Spleen (tissue), 11 donors: Measurements from ENCODE around the gene ZMIZ1. TPM values are rescaled to one million over a fixed set of nuclear protein-coding genes. Genes with fewer than 3 reads are reported as not detected.

Source experiments
- DNase-seq: peaks from one replicate; pipeline ENCODE4 v3.0.0-alpha.2; 2020
- H3K27ac ChIP-seq, 8 donors: fragments of 200-600 bp; sonication (generic) in 7 of 8; 1 replicate in 4 of 8; 2 replicates in 4 of 8; pipeline versions ENCODE4 v1.5.0 to v1.8.0; 2016 to 2021; ENCODE audit warnings: inconsistent platforms in 4 of 8, mild to moderate bottlenecking in 4 of 8, moderate library complexity in 1 of 8
- H3K27me3 ChIP-seq, 7 donors: fragments of 200-600 bp; sonication (generic) in 6 of 7; replicated peaks in 1 of 7; 1 replicate in 4 of 7; 2 replicates in 3 of 7; pipeline versions ENCODE4 v1.5.0 to v1.8.0; 2016 to 2021; ENCODE audit warnings: inconsistent platforms in 3 of 7, mild to moderate bottlenecking in 1 of 7
- H3K36me3 ChIP-seq, 6 donors: fragments of 200-600 bp; sonication (generic) in 5 of 6; 1 replicate in 4 of 6; 2 replicates in 2 of 6; pipeline versions ENCODE4 v1.5.0 to v1.8.0; 2016 to 2021; ENCODE audit warnings: inconsistent platforms in 2 of 6
- H3K4me1 ChIP-seq, 6 donors: fragments of 200-600 bp; sonication (generic) in 5 of 6; 1 replicate in 3 of 6; 2 replicates in 3 of 6; pipeline versions ENCODE4 v1.5.0 to v1.8.0; 2016 to 2021; ENCODE audit warnings: inconsistent platforms in 3 of 6
- H3K4me3 ChIP-seq, 8 donors: fragments of 200-600 bp; sonication (generic) in 7 of 8; 1 replicate in 4 of 8; 2 replicates in 4 of 8; pipeline versions ENCODE4 v1.5.0 to v1.8.0; 2016 to 2021; ENCODE audit warnings: inconsistent platforms in 4 of 8, mild to moderate bottlenecking in 4 of 8, moderate library complexity in 2 of 8
- H3K9me3 ChIP-seq, 8 donors: fragments of 200-600 bp; sonication (generic) in 7 of 8; 1 replicate in 4 of 8; 2 replicates in 4 of 8; pipeline versions ENCODE4 v1.5.0 to v1.8.0; 2016 to 2021; ENCODE audit warnings: inconsistent platforms in 4 of 8
- POLR2A ChIP-seq, 3 donors: fragments of 450-650 bp; IDR thresholded peaks; one replicate each; pipeline ENCODE4 v1.5.1; 2017; ENCODE audit warnings: antibody characterized with exemption in 3 of 3, mild to moderate bottlenecking in 1 of 3
- POLR2AphosphoS5 ChIP-seq, 3 donors: sonication (generic); formaldehyde crosslinking; IDR thresholded peaks; one replicate each; pipeline ENCODE4 v1.5.1; 2017; ENCODE audit warnings: antibody characterized with exemption in 3 of 3
- WGBS, 5 donors: extraction: QIAGEN DNeasy Blood & Tissue Kit in 3 of 5; methylation state at CpG; one replicate each; pipeline versions ENCODE4 v1.1.5 to v1.1.7; 2013 to 2018; 5-methylcytosine and 5-hydroxymethylcytosine counted together
- intact Hi-C: fragments of 100-400 bp; cut with DNase I; formaldehyde crosslinking; loops from one replicate; pipeline ENCODE4 v1.15.0; 2023; ENCODE audit warnings: low total_unique reads
- polyA plus RNA-seq, 3 donors: library from polyadenylated mRNA; stranded (reverse); fragments of 200-250 nt; gene quantifications; one replicate each; pipeline ENCODE4 v1.2.1, GENCODE V29; 2013
- total RNA-seq, 7 donors: library from RNA; depleted of rRNA in 3 of 7; stranded (reverse); fragments of >200 nt in 3 of 7; fragmentation: NEBNext Ultra II Directional in 4 of 7; extraction: Animal tissue kit (Norgen Biotek cat#: 25700) in 4 of 7; gene quantifications; one replicate each; pipeline versions ENCODE4 v1.1.0 to v1.2.1, GENCODE V29; 2016 to 2021
- TF ChIP-seq, protein P1 (sequence below), 11 experiments: fragments of 200-600 bp in 7 of 11; fragments of 450-650 bp in 4 of 11; sonication (generic) in 4 of 11; IDR thresholded peaks in 8 of 11; conservative IDR thresholded peaks in 3 of 11; 1 replicate in 7 of 11; 2 replicates in 4 of 11; pipeline versions ENCODE4 v1.4.0 to v1.8.0; 2016 to 2021; ENCODE audit warnings: antibody characterized with exemption in 11 of 11, inconsistent platforms in 4 of 11, mild to moderate bottlenecking in 1 of 11
- donor health status: healthy with polysubstance abuse.
- donor health status: DM: no; HTN: no; CAD: no; lungs with moderate emphysema.
- donor health status: DM: no; HTN: no; CAD: no.
- donor health status: Bipolar disorder and iron deficiency.
- donor health status: healthy.
- donor health status: DM: no; HTN: no; CAD: no.
- donor health status: DM: yes; HTN: yes; CAD: no.

The ZMIZ1 gene
- total and polyA plus RNA-seq, 10 donors = 10.7 to 210 (median 125) TPM

DNA sequence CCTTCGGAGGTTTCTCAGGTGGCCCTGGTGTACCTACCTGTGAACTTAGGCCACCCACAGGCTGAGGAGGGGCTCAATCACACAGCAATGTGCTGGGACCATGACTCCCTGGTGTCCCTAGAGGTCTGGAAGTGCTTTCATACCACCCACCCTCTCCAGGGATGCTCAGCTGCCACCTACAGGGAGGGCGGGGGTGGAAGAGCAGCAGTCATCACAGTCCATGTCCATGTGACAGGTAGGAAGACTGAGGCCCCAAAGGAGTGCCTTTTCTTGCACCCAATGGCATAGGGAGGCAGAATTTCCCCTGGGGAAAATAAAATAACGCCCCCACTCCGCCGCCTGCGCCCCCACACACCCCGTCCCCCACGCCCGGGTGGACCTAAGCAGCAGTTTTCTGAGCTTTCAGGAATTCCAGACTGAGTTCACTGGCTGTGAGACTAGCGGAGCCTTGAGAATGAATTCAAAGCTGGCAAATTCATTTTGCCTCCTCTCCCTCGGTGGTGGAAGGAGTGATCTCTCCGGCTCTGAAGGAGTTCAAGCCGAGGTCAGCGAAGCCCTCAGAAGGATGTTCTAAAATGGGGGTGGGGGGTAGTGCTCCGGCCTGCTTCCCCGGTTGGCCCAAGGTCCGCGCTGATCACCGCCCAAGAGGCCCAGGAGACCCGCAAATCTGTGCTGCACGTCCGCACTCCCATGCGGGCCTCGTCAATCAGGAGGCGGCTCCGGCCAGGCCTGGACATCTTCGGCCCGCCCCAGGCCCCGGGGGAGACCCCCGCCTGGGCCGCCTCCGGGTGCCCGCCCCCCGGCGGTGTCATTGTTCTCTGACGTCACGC lies 2.1 kb upstream of the ZMIZ1 start:
- intact Hi-C loops = loop anchor here (5.0 kb wide), 2 partner anchors 94 to 131 kb away; no protein-coding TSS in a partner anchor
- H3K4me1 ChIP-seq = peaks cover 0 to 52% (median 37%) of the 10 kb centered on the region in 6 donors
- H3K27ac ChIP-seq = peak overlapping the region; percentile 51 to 96 (median 94)
- peak overlapping the region; percentile 65 to 88 (median 76) for H3K4me3 ChIP-seq
- WGBS, 5 donors = 12 to 24% (median 13%) methylated on average over 20 to 37 of the region's 37 CpGs
- no peak for DNase-seq
- no peaks in the 10 kb centered on the region for H3K36me3 ChIP-seq
- TF ChIP-seq POLR2A (IDR thresholded peaks at IDR 0.05) (no peak), POLR2AphosphoS5 (IDR thresholded peaks at IDR 0.05) (no peak)
- TF ChIP-seq, protein P1, sequence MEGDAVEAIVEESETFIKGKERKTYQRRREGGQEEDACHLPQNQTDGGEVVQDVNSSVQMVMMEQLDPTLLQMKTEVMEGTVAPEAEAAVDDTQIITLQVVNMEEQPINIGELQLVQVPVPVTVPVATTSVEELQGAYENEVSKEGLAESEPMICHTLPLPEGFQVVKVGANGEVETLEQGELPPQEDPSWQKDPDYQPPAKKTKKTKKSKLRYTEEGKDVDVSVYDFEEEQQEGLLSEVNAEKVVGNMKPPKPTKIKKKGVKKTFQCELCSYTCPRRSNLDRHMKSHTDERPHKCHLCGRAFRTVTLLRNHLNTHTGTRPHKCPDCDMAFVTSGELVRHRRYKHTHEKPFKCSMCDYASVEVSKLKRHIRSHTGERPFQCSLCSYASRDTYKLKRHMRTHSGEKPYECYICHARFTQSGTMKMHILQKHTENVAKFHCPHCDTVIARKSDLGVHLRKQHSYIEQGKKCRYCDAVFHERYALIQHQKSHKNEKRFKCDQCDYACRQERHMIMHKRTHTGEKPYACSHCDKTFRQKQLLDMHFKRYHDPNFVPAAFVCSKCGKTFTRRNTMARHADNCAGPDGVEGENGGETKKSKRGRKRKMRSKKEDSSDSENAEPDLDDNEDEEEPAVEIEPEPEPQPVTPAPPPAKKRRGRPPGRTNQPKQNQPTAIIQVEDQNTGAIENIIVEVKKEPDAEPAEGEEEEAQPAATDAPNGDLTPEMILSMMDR (IDR thresholded peaks at IDR 0.05 in 8 of 11, conservative IDR thresholded peaks at IDR 0.05 in 3 of 11) = no peak
- H3K27me3 ChIP-seq = peaks cover 0 to 17% (median 3%) of the 10 kb centered on the region in 7 donors
- H3K9me3 ChIP-seq = no peaks in the 10 kb centered on the region

DNA sequence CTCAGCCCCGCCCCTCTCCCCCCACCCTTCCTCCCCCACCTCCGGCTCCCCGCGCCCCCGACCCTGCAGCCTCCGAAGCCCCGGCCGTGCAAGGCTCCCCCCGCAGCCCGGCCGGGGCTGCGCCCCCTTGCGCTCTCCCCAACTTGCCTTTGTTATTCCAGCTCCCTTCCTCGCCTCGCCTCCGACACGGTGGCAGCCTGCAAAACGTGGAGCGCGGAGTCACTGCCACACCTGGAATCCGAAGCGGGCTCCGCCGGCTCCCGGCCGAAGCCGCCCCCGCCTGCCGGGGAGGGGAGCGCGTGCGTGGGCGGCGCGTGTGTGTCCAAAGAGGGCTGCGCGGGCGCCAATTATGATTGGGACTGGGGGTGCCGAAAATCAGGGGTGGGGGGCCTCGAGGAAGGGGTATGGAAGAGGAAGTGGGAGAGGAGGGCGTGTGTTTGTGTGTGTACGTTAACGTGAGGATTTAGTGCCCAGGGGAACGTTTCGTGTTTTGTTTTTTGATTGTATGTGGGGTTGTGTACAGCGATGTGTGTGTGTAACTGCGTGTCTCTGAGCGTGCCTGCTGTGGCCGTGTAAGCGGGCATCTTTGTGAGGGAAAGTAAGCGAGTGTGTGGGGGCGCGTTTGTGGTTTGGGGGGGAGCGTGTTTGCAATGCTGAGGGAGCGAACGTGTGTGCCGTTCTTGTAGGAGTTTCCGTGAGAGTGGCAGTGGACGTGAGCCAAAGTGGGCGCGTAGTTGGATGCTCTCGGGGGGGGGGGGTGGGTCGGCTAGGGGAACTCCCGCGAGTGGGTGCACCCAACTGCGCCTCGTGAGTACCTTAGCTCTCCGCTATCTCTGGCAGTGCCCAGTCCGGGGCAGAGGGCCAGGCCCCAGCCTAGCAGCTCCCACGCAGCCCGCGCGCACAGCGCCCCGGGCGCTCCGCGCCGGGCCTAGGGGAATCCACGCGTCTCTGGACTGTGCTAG lies 1.2 kb upstream of the ZMIZ1 start:
- no peaks in the 10 kb centered on the region for H3K36me3 ChIP-seq
- peaks cover 6 to 61% (median 45%) of the 10 kb centered on the region in 6 donors for H3K4me1 ChIP-seq
- WGBS, 5 donors = 0 to 2% (median 1%) methylated on average over 38 to 81 of the region's 81 CpGs
- peak overlapping the region; percentile 65 to 88 (median 76) for H3K4me3 ChIP-seq
- peaks cover 0 to 25% (median 3%) of the 10 kb centered on the region in 7 donors for H3K27me3 ChIP-seq
- TF ChIP-seq POLR2AphosphoS5 (IDR thresholded peaks at IDR 0.05) (peak; percentile 50 to 84 (median 79)), POLR2A (IDR thresholded peaks at IDR 0.05) (no peak)
- TF ChIP-seq, protein P1 (IDR thresholded peaks at IDR 0.05 in 8 of 11, conservative IDR thresholded peaks at IDR 0.05 in 3 of 11) = peak in 4 of 11 experiments; percentile 18 to 41 (median 30)
- intact Hi-C loops = loop anchor here (5.0 kb wide), 2 partner anchors 95 to 130 kb away; no protein-coding TSS in a partner anchor
- peak; percentile 96 for DNase-seq
- H3K9me3 ChIP-seq = no peaks in the 10 kb centered on the region
- H3K27ac ChIP-seq = peak overlapping the region; percentile 55 to 96 (median 94)

DNA sequence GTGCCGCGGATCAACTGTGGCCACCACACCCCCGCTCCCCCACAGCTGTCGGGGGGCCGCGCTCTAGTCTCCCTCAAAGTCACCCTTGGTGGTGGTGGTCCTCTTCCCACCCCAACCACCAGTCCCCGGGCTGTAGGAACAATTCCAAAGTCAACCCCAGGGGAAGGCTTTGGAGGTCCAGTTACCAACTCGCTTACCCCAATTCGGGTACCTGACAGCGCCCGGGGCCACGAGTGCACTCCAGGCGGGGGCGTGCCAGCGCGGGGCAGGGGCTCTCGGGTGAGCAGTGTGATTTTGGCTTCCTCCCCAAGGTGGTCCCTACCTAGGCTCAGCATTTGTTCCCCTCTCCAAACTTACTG lies 584 bp upstream of the ZMIZ1 start:
- Histone ChIP-seq H3K9me3 (no peaks in the 10 kb centered on the region), H3K27me3 (peaks cover 0 to 29% (median 3%) of the 10 kb centered on the region in 7 donors), H3K4me3 (peak overlapping the region; percentile 65 to 88 (median 76)), H3K27ac (peak overlapping the region; percentile 53 to 96 (median 94)), H3K4me1 (peaks cover 13 to 63% (median 52%) of the 10 kb centered on the region in 6 donors), H3K36me3 (no peaks in the 10 kb centered on the region)
- intact Hi-C loops = loop anchor here (5.0 kb wide), 2 partner anchors 96 to 129 kb away; no protein-coding TSS in a partner anchor
- peak; percentile 87 for DNase-seq
- TF ChIP-seq, protein P1 (IDR thresholded peaks at IDR 0.05 in 8 of 11, conservative IDR thresholded peaks at IDR 0.05 in 3 of 11) = no peak
- TF ChIP-seq POLR2A (IDR thresholded peaks at IDR 0.05) (no peak), POLR2AphosphoS5 (IDR thresholded peaks at IDR 0.05) (no peak)
- WGBS, 5 donors = 0 to 2% (median 1%) methylated on average over 11 to 17 of the region's 17 CpGs
